Astrocyte (in vitro differentiated cells and primary cell): ENCODE measurements around the gene NSL1.

Source experiments
- CTCF ChIP-seq: IDR thresholded peaks from 2 replicates; pipeline ENCODE4 v1.5.1; 2011; ENCODE audit warnings: low read depth, mild to moderate bottlenecking, inconsistent platforms, low read length, moderate library complexity; ENCODE audit not compliant: insufficient read depth
- EZH2 ChIP-seq: IDR thresholded peaks from 2 replicates; pipeline ENCODE4 v1.6.1; 2012; ENCODE audit warnings: mild to moderate bottlenecking, low read length, inconsistent platforms; ENCODE audit not compliant: insufficient read depth

GRCh38 chr1:212683357-212683722, 108.2 kb downstream of the NSL1 start:
- TF ChIP-seq EZH2 (no peak), CTCF (no peak)
